Natural killer cell (primary cell): Measurements from ENCODE around the gene LINS1. TPM values are rescaled to one million over a fixed set of nuclear protein-coding genes. Genes with fewer than 3 reads are reported as not detected.

Experiments
- ATAC-seq, 3 donors: fragments of 150-1000 bp in 2 of 3; fragments of 200-7000 bp in 1 of 3; cut with Tn5 transposase; 1 replicate in 1 of 3; 2 replicates in 2 of 3; pipeline ENCODE4 v1.10.0; 2021; ENCODE audit warnings: mild to moderate bottlenecking in 2 of 3, moderate library complexity in 2 of 3
- DNase-seq, 2 donors: peaks; one replicate each; pipeline versions ENCODE4 v3.0.0 to v3.0.0-alpha.2; 2013 to 2021; ENCODE audit warnings: mixed read lengths in 1 of 2
- H3K27ac ChIP-seq: one replicate; pipeline ENCODE4 v1.5.1; 2013; ENCODE audit warnings: mild to moderate bottlenecking, low read length
- H3K27me3 ChIP-seq: one replicate; pipeline ENCODE4 v1.6.1; 2013; ENCODE audit warnings: low read length; ENCODE audit not compliant: control insufficient read depth, insufficient read depth
- H3K36me3 ChIP-seq: one replicate; pipeline ENCODE4 v1.6.1; 2013; ENCODE audit warnings: low read length; ENCODE audit not compliant: control insufficient read depth, insufficient read depth
- H3K4me1 ChIP-seq: one replicate; pipeline ENCODE4 v1.6.1; 2013; ENCODE audit warnings: low read length; ENCODE audit not compliant: control insufficient read depth, insufficient read depth
- H3K4me3 ChIP-seq: one replicate; pipeline ENCODE4 v1.5.1; 2013; ENCODE audit warnings: low read length
- H3K9me3 ChIP-seq: one replicate; pipeline ENCODE4 v1.6.1; 2013; ENCODE audit warnings: low read length; ENCODE audit not compliant: control insufficient read depth, insufficient read depth
- H3K27ac Mint-ChIP-seq, 2 donors: one replicate each; pipeline ENCODE4 v1.8.0; 2022; ENCODE audit warnings: mild to moderate bottlenecking in 2 of 2, mixed read lengths in 2 of 2, moderate library complexity in 1 of 2
- H3K27me3 Mint-ChIP-seq, 2 donors: one replicate each; pipeline ENCODE4 v1.8.0; 2022; ENCODE audit warnings: low read depth in 2 of 2, mixed read lengths in 2 of 2
- H3K36me3 Mint-ChIP-seq: one replicate; pipeline ENCODE4 v1.8.0; 2022; ENCODE audit warnings: mixed read lengths
- H3K4me1 Mint-ChIP-seq, 2 donors: one replicate each; pipeline ENCODE4 v1.8.0; 2022; ENCODE audit warnings: mixed read lengths in 2 of 2
- H3K4me3 Mint-ChIP-seq: one replicate; pipeline ENCODE4 v1.8.0; 2022; ENCODE audit warnings: mild to moderate bottlenecking, moderate library complexity, mixed read lengths
- H3K9me3 Mint-ChIP-seq, 2 donors: one replicate each; pipeline ENCODE4 v1.8.0; 2022; ENCODE audit warnings: mixed read lengths in 2 of 2
- WGBS: methylation state at CpG from one replicate; pipeline ENCODE4 v1.1.7; 2013; ENCODE audit warnings: missing lambda C conversion rate; ENCODE audit not compliant: insufficient coverage; 5-methylcytosine and 5-hydroxymethylcytosine counted together
- intact Hi-C: fragments of 100-400 bp; cut with micrococcal nuclease; formaldehyde crosslinking; loops from one replicate; pipeline ENCODE4 v1.14.2; 2022
- total RNA-seq, 4 donors: library from RNA; stranded (reverse); fragments of 120-200 nt in 1 of 4; gene quantifications; one replicate each; pipeline versions ENCODE4 v1.2.3 to v1.2.4, GENCODE V29; 2013 to 2022
- TF ChIP-seq, protein P1 (sequence below): fragments of 200-600 bp; IDR thresholded peaks from one replicate; pipeline ENCODE4 v1.8.0; 2022; ENCODE audit warnings: antibody characterized with exemption

LINS1 gene
- total RNA-seq, 3 donors from 2014 or later (not counting 1 experiment from before 2014, with no cell fraction given) = 26.1 to 28.2 (median 26.7) TPM

DNA sequence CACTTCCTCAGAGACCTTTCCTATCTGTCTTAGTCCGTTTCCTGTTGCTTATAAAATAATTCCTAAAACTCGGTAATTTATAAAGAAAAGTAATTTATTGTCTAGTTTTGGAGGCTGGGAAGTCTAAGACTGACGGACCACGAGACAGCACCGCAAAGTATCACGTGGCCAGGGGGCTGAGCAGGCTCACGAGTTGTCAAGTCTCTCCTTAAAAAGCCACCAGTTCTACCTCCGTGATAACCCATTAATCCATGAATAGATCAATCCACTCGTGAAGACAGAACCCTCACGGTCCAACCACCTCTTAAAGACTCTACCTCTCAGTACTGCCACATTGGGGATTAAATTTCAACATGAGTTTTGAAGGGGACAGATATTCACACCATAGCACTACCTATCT, 821 bp downstream of the LINS1 start:
- peaks cover 42 to 50% of the 10 kb centered on the region in 2 donors for H3K4me1 Mint-ChIP-seq
- no peak overlapping the region for H3K4me3 Mint-ChIP-seq
- H3K36me3 ChIP-seq = peaks cover 3% of the 10 kb centered on the region
- H3K27me3 ChIP-seq = no peaks in the 10 kb centered on the region
- intact Hi-C loops = loop anchor here (5.0 to 10.0 kb wide), 4 partner anchors 641 to 1121 kb away; partner anchors contain the start of gene TARS3
- TF ChIP-seq, protein P1, sequence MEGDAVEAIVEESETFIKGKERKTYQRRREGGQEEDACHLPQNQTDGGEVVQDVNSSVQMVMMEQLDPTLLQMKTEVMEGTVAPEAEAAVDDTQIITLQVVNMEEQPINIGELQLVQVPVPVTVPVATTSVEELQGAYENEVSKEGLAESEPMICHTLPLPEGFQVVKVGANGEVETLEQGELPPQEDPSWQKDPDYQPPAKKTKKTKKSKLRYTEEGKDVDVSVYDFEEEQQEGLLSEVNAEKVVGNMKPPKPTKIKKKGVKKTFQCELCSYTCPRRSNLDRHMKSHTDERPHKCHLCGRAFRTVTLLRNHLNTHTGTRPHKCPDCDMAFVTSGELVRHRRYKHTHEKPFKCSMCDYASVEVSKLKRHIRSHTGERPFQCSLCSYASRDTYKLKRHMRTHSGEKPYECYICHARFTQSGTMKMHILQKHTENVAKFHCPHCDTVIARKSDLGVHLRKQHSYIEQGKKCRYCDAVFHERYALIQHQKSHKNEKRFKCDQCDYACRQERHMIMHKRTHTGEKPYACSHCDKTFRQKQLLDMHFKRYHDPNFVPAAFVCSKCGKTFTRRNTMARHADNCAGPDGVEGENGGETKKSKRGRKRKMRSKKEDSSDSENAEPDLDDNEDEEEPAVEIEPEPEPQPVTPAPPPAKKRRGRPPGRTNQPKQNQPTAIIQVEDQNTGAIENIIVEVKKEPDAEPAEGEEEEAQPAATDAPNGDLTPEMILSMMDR = no peak
- H3K9me3 ChIP-seq = no peaks in the 10 kb centered on the region
- no peaks in the 10 kb centered on the region for H3K27me3 Mint-ChIP-seq
- DNase-seq = peak; percentile 22 to 70
- no peak for ATAC-seq
- WGBS = 0% methylated on average over 8 of the region's 10 CpGs
- H3K36me3 Mint-ChIP-seq = no peaks in the 10 kb centered on the region
- no peak overlapping the region for H3K27ac Mint-ChIP-seq
- peak overlapping the region; percentile 89 for H3K4me3 ChIP-seq
- peaks cover 30% of the 10 kb centered on the region for H3K4me1 ChIP-seq
- peak overlapping the region; percentile 80 for H3K27ac ChIP-seq
- no peaks in the 10 kb centered on the region for H3K9me3 Mint-ChIP-seq

DNA sequence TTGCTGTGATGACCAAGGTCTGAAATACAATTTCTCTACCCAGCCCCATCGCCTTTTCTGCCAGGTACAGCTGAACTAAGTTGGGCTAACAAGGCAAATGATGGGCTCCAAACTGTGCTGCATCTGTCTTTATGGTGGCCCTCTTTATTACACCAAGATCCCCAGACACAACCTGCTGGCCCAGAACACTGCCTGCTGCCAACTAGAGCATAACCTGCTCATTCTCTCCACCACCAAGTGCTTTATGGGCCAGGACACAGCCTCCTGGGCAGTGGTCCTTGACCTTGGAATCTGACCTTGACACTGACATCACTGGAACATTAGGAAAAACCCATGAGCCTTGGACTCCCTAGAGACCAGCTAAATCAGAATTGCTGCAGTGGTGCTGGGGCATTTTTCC, 3.3 kb downstream of the LINS1 start:
- H3K27me3 ChIP-seq = no peaks in the 10 kb centered on the region
- peak overlapping the region; percentile 29 to 85 for H3K27ac Mint-ChIP-seq
- no peaks in the 10 kb centered on the region for H3K9me3 Mint-ChIP-seq
- TF ChIP-seq, protein P1 = no peak
- peak in 1 of 2 donors; percentile 12 for DNase-seq
- H3K4me1 Mint-ChIP-seq = peaks cover 45 to 47% of the 10 kb centered on the region in 2 donors
- H3K36me3 Mint-ChIP-seq = no peaks in the 10 kb centered on the region
- whole genome bisulfite sequencing = 97% methylated on average over 1 of the region's 1 CpG
- no peak overlapping the region for H3K27ac ChIP-seq
- H3K36me3 ChIP-seq = no peaks in the 10 kb centered on the region
- no peaks in the 10 kb centered on the region for H3K27me3 Mint-ChIP-seq
- intact Hi-C loops = no loop called here
- H3K4me3 ChIP-seq = no peak overlapping the region
- peaks cover 36% of the 10 kb centered on the region for H3K4me1 ChIP-seq
- no peaks in the 10 kb centered on the region for H3K9me3 ChIP-seq
- no peak overlapping the region for H3K4me3 Mint-ChIP-seq
- ATAC-seq = no peak

DNA sequence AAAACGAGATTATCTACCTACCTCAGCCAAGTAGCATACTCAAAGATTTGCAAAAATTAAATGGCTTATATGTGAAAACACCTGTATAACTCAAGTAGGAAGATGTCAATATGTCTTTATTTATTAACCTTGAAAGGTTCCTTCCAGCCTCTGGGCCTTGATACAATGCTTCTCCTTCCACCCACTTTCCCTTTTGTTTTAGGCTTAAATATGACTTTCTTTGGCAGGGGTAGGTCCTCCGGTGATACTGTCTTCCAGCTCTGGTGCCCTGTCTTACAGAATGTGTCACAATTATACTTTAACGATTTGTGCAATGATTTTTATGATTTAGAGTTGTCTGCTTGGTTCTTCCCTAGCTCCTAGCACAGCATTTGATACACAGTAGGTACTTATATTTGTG, 4.1 kb downstream of the LINS1 start:
- ATAC-seq = no peak
- Mint-ChIP-seq H3K9me3 (no peaks in the 10 kb centered on the region), H3K27me3 (no peaks in the 10 kb centered on the region), H3K36me3 (no peaks in the 10 kb centered on the region), H3K27ac (peak overlapping the region; percentile 85 to 97), H3K4me3 (peak overlapping the region; percentile 63), H3K4me1 (peaks cover 40 to 41% of the 10 kb centered on the region in 2 donors)
- Histone ChIP-seq H3K27ac (peak overlapping the region; percentile 60), H3K36me3 (no peaks in the 10 kb centered on the region), H3K4me3 (no peak overlapping the region), H3K4me1 (peaks cover 31% of the 10 kb centered on the region), H3K27me3 (no peaks in the 10 kb centered on the region), H3K9me3 (no peaks in the 10 kb centered on the region)
- TF ChIP-seq, protein P1 = no peak
- DNase-seq = peak in 1 of 2 donors; percentile 35
- 80% methylated on average over 2 of the region's 3 CpGs for WGBS
- intact Hi-C loops = no loop called here

DNA sequence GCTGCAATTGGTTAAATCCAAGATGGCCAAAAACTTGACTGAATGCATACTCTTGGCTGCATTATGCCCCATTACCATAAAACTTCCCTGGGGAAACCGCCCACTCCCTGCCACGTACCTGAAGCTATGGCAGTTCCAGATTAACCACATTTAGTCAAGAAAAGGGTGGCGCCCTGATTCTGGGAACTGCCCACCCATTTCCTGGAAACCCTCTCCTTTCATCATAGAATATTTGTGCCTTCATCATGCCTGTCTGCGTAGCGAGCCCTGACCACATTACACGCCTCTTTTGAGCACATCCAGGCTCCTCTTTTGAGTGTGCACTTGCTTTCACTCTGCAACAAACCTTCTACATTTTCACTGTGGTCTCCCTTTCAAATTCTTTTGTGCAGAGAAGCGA, 5.2 kb downstream of the LINS1 start:
- Mint-ChIP-seq H3K4me3 (peak overlapping the region; percentile 75), H3K9me3 (no peaks in the 10 kb centered on the region), H3K27ac (peak overlapping the region; percentile 85 to 97), H3K27me3 (no peaks in the 10 kb centered on the region), H3K36me3 (no peaks in the 10 kb centered on the region), H3K4me1 (peaks cover 40 to 48% of the 10 kb centered on the region in 2 donors)
- ATAC-seq = peak; percentile 77 to 83 (median 78)
- 21% methylated on average over 7 of the region's 7 CpGs for WGBS
- TF ChIP-seq, protein P1 = no peak
- H3K4me3 ChIP-seq = no peak overlapping the region
- H3K27me3 ChIP-seq = no peaks in the 10 kb centered on the region
- no peaks in the 10 kb centered on the region for H3K36me3 ChIP-seq
- intact Hi-C loops = no loop called here
- H3K4me1 ChIP-seq = peaks cover 30% of the 10 kb centered on the region
- DNase-seq = peak; percentile 22 to 94
- peak overlapping the region; percentile 60 for H3K27ac ChIP-seq
- no peaks in the 10 kb centered on the region for H3K9me3 ChIP-seq
